ENCODE results near the gene CASQ2. TPM values are rescaled to one million over a fixed set of nuclear protein-coding genes. Genes with fewer than 3 reads are reported as not detected.

Gene CASQ2
- polyA plus RNA-seq, 2 of the 4 experiments (the other 2 are of a cell fraction), result not detected

DNA sequence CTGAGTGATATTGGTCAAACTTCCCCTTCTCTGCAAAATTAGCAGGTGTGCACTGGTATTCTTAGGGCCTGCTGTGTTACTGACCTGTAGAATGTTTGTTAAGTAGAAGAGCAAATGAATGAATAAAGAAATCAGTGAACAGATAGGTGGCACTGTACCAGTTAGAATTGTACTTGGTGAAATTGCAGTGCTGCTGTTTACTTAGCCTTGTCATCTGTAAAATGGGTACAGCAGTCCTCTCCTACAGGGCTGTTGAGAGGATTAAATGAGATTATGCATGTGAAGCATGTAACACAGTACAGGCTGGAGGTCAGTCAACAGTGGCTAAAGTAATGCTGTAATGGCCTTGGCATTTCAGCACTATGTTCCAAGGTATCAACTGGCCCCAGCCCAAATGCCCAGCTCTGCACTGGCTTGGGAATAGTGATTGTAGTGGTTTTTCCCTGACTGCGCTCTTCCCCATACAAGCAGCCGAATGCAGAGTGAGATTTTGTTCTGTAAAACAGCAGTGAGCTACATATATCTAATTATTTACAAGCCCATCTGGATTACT lies 116.2 kb downstream of the CASQ2 start:
- FAIRE-seq (no peak), ATAC-seq (no peak), DNase-seq (ENCODE audit: low read depth in 1 of 2, low spot score in 1 of 2) (no peak)
- Histone ChIP-seq H3K4me1 (peaks cover 8% of the 10 kb centered on the region; the same call in 1 of the 3 replicates), H3K27ac (no peak overlapping the region), H3K9me3 (no peaks in the 10 kb centered on the region), H3K4me2 (no peak overlapping the region), H3K4me3 (no peak overlapping the region)
- ChIA-PET POLR2A (no interaction called here), CTCF (no interaction called here)
- 88% methylated on average over 2 of the region's 2 CpGs for WGBS (ENCODE audit: missing lambda C conversion rate)
- TF ChIP-seq MAZ (IDR thresholded peaks at IDR 0.05; ENCODE audit: borderline replicate concordance, low read depth, low read length) (no peak), BHLHE40 (IDR thresholded peaks at IDR 0.05; ENCODE audit: low read depth, low read length) (no peak), HEYL (CRISPR knock-in tag; IDR thresholded peaks at IDR 0.05) (no peak), NR3C1 (IDR thresholded peaks at IDR 0.05) (no peak), NFE2L2 (conservative IDR thresholded peaks at IDR 0.05; ENCODE audit: low read length) (no peak), CHD4 (IDR thresholded peaks at IDR 0.05; ENCODE audit: borderline replicate concordance) (no peak), HOXB5 (CRISPR knock-in tag; IDR thresholded peaks at IDR 0.05) (no peak), JUN (IDR thresholded peaks at IDR 0.05) (no peak), EHMT2 (IDR thresholded peaks at IDR 0.05; ENCODE audit: low read depth) (no peak), RFX5 (IDR thresholded peaks at IDR 0.05) (no peak), CHD2 (IDR thresholded peaks at IDR 0.05; ENCODE audit: low read length, partially characterized antibody) (no peak), TFCP2L1 (CRISPR knock-in tag; IDR thresholded peaks at IDR 0.05) (no peak), ESRRA (IDR thresholded peaks at IDR 0.05; ENCODE audit: borderline replicate concordance, low read length) (no peak), CTCF (IDR thresholded peaks at IDR 0.05) (no peak), CBX8 (IDR thresholded peaks at IDR 0.05) (no peak), ZSCAN20 (CRISPR knock-in tag; IDR thresholded peaks at IDR 0.05) (no peak)
- TF ChIP-seq, protein P1, sequence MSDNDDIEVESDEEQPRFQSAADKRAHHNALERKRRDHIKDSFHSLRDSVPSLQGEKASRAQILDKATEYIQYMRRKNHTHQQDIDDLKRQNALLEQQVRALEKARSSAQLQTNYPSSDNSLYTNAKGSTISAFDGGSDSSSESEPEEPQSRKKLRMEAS (IDR thresholded peaks at IDR 0.05), result no peak
- TF ChIP-seq, protein P2, sequence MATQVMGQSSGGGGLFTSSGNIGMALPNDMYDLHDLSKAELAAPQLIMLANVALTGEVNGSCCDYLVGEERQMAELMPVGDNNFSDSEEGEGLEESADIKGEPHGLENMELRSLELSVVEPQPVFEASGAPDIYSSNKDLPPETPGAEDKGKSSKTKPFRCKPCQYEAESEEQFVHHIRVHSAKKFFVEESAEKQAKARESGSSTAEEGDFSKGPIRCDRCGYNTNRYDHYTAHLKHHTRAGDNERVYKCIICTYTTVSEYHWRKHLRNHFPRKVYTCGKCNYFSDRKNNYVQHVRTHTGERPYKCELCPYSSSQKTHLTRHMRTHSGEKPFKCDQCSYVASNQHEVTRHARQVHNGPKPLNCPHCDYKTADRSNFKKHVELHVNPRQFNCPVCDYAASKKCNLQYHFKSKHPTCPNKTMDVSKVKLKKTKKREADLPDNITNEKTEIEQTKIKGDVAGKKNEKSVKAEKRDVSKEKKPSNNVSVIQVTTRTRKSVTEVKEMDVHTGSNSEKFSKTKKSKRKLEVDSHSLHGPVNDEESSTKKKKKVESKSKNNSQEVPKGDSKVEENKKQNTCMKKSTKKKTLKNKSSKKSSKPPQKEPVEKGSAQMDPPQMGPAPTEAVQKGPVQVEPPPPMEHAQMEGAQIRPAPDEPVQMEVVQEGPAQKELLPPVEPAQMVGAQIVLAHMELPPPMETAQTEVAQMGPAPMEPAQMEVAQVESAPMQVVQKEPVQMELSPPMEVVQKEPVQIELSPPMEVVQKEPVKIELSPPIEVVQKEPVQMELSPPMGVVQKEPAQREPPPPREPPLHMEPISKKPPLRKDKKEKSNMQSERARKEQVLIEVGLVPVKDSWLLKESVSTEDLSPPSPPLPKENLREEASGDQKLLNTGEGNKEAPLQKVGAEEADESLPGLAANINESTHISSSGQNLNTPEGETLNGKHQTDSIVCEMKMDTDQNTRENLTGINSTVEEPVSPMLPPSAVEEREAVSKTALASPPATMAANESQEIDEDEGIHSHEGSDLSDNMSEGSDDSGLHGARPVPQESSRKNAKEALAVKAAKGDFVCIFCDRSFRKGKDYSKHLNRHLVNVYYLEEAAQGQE (IDR thresholded peaks at IDR 0.05), result no peak
- TF ChIP-seq, protein P3, sequence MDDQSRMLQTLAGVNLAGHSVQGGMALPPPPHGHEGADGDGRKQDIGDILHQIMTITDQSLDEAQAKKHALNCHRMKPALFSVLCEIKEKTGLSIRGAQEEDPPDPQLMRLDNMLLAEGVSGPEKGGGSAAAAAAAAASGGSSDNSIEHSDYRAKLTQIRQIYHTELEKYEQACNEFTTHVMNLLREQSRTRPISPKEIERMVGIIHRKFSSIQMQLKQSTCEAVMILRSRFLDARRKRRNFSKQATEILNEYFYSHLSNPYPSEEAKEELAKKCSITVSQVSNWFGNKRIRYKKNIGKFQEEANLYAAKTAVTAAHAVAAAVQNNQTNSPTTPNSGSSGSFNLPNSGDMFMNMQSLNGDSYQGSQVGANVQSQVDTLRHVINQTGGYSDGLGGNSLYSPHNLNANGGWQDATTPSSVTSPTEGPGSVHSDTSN (IDR thresholded peaks at IDR 0.05), result no peak
- TF ChIP-seq, protein P4, sequence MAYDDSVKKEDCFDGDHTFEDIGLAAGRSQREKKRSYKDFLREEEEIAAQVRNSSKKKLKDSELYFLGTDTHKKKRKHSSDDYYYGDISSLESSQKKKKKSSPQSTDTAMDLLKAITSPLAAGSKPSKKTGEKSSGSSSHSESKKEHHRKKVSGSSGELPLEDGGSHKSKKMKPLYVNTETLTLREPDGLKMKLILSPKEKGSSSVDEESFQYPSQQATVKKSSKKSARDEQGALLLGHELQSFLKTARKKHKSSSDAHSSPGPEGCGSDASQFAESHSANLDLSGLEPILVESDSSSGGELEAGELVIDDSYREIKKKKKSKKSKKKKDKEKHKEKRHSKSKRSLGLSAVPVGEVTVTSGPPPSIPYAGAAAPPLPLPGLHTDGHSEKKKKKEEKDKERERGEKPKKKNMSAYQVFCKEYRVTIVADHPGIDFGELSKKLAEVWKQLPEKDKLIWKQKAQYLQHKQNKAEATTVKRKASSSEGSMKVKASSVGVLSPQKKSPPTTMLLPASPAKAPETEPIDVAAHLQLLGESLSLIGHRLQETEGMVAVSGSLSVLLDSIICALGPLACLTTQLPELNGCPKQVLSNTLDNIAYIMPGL (CRISPR knock-in tag; IDR thresholded peaks at IDR 0.05; ENCODE audit: borderline replicate concordance), result no peak

All from A549 (cell line).